ACHN (cell line): Measurements from ENCODE around the gene GRIP1.

ENCODE experiments used
- DNase-seq: peaks from one replicate; pipeline ENCODE4 v3.0.0-alpha.2; 2015
- in situ Hi-C: cut with HindIII; loops from 2 replicates; pipeline ENCODE4 v1.10.0; 2017; ENCODE audit warnings: low sequenced_read_pairs, low pct_ligation_motif_present, low pct_unique_long_range_greater_than_20kb

Gene GRIP1

DNA sequence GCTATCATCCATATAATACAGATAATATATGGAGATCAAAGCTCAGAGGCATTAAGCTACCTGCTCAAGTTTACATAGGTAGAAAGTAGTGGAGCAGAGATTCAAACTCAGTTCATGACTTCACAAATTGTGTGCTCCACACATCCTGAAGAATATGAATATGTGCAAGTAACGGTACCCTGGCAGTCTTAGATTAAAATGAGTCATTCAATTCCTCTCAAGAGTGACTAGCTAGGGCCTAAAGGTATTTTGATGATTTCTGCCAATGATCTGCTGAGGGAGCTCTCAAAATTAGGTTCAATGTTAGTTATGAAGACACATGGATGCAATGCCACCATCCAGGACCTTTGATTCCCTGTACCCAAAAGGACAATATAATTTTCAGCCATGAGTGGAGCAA lies 58.9 kb downstream of the GRIP1 start:
- DNase-seq, result no peak
- in situ Hi-C loops, result no loop called here

DNA sequence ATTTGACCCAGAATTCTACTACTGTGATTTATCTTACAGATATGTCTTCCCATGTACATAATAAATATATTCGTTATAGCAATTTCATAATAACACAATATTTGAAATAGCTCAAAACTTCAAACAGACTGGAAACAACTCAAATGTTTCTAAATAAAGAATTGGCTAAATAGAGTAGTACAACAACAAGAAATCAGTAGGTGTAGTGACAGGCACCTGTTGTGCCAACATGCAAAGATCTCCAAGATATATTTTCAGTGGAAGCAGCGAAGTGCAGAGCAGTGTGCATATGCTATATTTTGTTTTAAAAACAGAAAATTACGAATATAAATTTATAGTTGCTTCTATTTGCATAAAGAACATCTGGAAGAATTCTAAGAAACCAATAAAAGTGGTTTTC lies 60.9 kb downstream of the GRIP1 start:
- DNase-seq, result no peak
- in situ Hi-C loops, result no loop called here

DNA sequence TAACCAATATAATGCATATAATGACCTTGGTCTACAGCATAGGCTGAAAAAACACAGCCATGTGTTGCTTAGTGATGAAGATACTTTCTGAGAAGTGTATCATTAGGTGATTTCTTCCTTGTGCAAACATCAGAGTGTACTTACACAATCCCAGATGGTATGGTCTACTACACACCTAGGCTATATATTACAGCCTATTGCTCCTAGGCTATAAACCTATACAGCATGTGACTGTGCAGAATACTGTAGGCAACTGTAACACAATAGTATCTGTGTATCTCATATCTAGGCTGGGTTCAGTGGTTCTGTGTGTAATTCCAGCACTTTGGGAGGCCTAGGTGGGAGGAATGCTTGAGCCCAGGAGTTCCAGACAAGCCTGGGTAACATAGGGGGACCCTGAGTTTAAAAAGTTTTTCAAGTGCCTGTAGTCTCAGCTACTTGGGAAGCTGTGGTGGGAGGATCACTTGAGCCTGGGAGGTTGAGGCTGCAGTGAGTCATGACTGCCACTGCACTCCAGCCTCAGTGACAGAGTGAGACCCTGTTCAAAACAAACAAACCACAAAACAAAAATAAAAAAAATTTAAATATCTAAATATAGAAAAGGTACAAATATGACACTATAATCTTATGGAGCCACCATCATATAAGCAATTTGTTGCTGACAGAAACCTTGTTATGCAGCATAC lies 66.6 kb downstream of the GRIP1 start:
- no peak for DNase-seq
- in situ Hi-C loops, result no loop called here

DNA sequence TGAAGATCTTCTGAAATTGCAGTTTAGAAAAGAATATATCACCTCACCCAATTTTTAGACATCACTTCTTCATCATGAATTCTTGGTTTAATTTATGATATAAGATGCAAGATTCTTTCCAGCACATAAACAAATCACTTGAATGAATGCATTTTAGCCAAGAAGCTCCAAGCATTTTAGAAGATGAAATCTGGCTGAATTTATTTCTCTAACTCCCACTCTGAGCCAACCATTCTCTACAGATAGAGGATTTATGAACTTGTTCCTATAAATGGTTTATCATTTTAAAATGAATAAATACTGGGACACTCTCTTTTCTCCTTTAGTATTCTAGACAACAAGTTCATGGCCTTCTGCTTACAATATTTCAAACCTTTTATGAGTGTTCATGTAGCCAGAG lies 71.7 kb downstream of the GRIP1 start:
- in situ Hi-C loops, result no loop called here
- DNase-seq, result no peak

DNA sequence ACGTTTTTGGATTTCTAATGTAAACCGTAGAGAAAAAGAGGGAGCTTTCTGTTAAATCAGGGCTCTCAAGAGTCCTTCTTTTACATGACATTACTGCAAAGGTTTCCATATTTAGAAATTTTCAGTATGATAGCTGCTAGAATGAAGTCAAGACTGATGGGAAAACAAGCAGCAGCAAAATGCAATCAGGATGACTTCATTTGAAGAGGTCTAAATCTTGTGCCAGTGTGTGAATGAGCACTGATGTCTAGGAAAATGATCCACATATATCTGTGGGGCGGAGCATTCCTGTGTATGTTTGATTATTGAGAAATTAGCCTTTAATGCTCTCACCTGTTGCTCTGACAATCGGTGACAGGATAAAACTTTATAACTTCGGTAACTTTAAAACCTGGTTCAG lies 73.6 kb downstream of the GRIP1 start:
- in situ Hi-C loops, result no loop called here

DNA sequence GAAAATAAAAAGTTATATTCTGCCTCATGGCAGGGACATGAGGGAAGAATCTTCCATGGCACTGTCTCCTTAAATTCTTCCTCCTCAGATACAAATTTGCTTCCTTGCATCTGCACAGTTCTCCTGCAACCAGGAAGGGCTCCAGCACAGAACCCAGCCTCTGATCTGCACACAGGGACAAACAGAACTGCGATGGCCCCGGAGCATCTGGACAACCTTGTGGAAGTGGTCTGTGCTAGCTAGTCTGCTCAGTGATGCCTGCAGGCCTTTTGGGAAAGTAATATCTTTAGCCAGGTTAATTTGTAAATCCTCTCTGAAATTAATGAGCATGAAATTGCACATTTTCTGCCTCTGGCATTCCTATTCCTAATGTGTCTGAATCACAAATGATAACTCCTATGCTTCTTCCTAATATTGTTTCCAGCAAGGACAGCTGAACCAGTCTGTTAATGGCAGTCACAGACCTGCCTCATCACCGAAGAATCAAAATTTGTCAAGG lies 74.8 kb downstream of the GRIP1 start:
- DNase-seq, result no peak
- in situ Hi-C loops, result no loop called here

More for the DNA sequence above, 73.6 kb downstream of the GRIP1 start:
- DNase-seq, result no peak

DNA sequence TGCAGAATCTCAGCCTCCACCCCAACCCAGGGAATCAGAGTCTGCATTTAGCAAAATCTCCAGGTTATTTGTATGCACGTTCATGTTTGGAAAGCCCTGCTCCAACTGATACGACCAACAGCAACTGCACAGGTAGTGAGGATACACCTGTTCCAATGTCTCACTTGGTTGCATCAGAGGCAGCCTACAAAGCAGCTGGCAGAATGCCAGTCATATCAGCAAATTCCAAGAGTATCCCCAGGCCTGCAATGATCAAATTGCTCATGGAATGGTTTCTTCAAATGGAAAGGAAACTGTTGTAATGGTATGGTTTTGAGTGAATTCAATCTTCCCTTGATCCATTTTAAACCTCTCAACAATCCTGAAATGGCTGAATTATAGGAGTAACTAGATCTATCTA lies 75.4 kb downstream of the GRIP1 start:
- no peak for DNase-seq
- in situ Hi-C loops, result no loop called here

DNA sequence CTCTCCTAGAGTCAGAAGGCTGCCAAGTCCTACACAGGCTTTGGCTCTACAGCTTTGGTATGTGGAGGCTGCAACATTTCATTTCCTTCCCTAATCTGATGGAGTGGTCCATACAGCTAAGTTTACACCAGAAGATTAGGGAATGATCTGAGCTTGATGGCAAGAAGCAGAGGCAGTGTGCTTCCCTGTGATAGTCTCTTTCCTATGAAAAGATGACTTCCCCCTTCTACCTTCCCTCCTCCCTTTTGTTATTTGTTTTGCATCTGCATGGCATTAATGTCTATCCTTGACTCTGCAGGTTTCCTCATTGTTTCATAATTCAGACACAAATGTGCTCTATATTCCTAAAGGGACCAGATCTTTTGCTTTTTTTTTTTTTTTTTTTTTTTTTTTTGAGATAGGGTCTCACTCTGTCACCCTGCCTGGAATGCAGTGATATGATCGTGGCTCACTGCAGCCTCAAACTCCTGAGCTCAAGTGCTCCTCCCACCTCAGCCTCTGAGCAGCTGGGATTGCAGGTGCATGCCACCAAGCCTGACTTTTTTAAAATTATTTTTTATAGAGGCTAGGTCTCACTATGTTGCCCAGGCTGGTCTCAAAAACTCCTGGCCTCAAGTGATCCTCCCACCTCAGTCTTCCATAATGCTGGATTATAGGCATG lies 76.3 kb downstream of the GRIP1 start:
- no peak for DNase-seq

DNA sequence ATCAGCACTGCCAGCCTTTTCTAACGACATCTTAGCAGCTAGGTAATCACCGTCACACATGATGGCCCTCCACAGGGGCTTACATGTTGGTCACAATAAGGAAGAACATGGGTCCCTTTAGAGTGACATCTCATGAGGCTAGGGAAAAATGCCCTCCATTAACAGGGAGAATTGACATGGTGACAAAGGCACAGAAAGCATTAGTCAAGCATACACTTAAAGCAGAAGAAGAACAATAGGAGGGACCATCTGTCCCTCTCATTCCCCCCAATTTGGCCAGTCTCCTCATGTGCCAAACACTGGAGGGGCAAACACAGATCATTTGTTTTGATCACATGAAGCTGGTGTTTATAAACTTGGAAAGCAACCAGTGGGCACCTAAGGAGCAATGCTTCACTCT lies 78.0 kb downstream of the GRIP1 start:
- no peak for DNase-seq
- in situ Hi-C loops, result no loop called here

More for the DNA sequence above, 76.3 kb downstream of the GRIP1 start:
- in situ Hi-C loops, result no loop called here

DNA sequence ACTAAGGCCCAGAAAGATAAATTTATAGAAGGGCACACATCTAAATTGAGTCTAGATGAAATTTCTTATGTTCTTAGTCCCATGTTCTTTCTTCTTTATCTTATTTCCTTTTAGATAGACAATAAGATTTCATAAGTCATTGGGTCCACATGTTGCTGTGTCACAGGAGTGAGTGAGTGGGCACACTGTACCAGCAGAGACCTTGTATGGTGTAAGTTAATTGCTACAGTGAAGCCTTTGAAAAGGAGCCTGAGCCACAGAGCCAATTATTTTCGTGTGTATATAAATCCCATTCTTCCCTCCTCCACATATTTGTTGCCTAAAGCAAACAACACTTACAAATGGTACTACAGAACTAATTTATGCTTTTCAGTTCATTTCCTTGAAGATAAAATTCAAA lies 79.1 kb downstream of the GRIP1 start:
- in situ Hi-C loops, result no loop called here
- no peak for DNase-seq

DNA sequence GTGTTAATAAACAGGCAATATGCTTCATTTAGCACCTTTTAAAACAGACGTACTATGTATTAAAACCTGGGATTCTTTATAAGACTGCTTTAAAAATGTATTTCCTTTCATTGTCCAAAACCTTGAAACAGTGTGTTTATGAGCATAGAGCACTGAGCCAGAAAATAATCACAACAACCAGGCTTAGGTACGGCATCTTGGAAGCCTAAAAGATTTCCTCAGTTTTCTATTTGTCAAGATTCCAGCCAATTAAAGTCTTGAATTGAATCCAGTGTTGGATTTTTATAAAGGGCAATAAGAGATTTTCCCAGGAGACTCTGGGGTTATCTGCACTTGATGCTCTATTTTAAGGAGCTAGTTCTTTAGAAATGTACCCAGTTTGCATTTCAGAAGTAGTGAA lies 80.3 kb downstream of the GRIP1 start:
- no peak for DNase-seq
- in situ Hi-C loops, result no loop called here

DNA sequence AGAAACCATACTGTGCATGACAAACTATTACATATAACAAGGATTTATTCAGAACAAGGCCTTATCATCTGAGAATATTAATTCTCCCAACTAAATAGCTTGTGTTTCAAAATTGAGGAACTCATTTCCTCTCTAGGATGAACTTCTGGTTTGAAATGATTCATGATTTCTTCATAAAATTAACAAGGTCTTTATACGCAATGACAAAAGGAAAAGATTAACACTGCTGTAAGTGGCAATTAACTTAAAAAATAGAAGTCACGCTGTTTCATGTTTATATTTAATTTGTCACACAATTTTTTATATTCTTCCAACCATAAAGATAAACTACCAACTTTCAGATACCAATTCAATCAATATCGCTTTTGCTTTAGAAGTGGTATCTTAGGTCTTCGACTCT lies 80.8 kb downstream of the GRIP1 start:
- no peak for DNase-seq
- in situ Hi-C loops, result no loop called here

DNA sequence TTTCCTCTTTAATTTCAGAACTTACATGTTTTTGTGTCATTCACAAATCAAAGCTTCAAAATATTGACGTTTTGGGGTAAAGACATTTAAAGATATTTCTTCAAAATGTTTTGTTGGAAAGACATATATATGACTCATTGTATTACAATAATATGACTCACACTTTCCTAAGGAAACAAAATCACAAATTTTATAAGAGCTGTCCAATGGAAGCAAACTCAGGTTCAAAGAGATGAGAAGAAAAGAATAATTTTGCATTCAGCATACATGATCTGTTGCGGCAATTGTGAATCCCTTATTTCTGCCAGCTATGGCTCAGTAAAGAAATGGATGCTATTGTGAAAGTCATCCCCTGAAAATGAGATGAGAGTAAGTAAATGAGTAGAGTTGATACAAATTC lies 82.7 kb downstream of the GRIP1 start:
- peak; percentile 19 for DNase-seq
- in situ Hi-C loops, result no loop called here

DNA sequence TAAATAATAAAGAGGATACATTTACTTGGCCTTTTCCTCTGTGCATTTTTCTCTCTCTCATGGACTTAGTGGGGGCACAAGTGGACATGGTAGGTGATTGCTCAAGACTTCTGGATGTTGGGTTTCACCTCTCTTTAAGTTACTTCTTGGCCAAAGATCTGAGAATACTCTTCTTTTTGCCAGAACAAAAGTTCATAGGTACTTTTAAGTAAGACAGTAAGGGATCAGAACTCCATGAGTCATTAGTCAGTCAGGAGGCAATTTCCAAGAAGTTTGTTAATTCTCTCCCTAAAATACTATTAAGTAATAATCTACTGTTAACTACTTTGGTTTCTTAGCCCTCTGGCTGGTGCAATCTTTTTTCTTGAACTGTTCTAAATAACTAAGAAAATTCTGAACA lies 84.2 kb downstream of the GRIP1 start:
- no peak for DNase-seq

DNA sequence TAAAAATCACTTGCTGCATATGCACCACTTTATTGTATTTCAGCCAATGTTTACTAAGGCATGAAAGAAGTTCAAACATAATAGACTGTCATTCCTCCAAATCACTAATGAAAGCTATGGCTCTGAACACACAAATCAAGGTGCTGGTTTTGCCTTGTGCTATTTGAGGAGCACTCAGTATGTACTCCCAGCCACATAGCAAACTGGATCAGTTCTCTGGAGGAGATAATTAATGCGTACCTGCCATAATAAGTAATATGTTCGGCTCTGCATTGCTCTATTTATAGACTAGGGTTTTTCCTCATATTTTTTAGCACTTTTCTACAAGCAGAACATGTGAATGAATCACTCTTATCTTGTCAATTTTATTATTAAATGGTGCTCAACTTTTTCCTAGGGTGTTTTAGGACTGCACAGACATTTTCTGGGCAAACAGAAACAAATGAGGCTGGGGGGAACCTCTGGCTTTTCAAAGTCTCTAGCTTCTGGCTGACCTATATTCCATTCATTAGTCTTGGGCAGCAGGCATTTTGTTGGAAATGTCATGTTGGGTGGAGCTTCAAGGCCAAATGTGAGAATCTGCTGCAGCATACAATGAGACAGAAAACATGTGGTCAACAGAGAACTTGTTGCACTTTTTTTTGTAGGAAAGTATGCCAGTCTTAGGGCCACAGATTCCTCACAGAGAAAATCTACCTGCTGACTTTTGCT lies 88.4 kb downstream of the GRIP1 start:
- in situ Hi-C loops, result no loop called here
- no peak for DNase-seq

More for the DNA sequence above, 84.2 kb downstream of the GRIP1 start:
- in situ Hi-C loops, result no loop called here

DNA sequence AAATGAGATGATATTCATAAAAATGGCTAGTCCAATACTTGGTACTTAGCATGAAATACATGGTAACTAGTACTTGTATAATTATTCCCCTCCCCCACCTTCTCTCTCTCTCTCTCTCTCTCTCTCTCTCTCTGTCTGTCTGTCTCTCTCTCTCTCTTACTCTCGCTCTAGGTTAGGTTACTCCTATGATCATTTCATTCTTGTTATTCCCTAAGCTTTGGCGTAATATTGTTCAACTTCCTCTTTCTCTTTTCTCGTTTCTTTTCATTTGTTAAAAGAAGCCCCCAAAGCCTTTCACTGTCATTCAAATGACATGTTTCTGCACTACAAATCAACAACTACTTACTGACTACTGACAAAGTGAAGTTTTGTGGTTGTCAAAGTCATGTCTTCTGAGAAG lies 89.8 kb downstream of the GRIP1 start:
- no peak for DNase-seq
- in situ Hi-C loops, result no loop called here

DNA sequence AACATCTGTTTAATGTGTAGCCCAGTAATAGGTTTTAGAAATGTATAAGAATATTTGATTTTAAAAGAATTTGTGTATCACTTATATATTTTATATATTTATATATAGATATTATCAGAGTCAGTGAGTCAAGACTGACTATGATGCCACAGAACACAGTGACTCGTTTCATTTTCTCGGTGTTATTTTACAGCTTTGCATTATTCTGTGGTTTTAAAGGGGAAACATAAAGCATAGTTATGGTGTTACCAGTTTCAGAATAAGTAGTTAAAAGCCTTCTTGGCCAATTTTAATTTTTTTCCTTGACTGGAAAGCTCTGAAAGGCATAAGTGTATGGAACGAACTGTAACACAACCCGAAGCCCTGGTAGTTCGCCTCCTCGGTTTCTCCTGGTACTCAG lies 91.0 kb downstream of the GRIP1 start:
- in situ Hi-C loops, result no loop called here
- DNase-seq, result no peak

DNA sequence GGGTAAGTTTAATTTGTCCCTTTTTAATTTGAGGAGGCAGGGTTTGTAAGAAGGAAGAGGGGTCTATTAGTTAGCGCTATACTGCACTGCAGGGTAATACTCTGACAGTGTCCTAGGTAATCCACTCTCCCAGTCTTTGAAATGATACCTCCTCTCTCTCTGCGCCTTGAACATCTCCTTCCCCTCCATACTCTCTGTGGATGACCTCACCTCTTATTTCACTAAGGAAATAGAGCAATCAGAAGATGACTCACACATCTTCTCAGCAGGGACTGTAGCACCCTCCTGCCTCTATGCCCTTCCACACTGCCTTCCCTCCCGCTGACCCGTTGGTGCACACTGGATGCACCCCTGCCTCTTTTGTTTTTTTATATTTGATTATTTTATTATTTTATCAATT lies 94.2 kb downstream of the GRIP1 start:
- in situ Hi-C loops, result no loop called here
- DNase-seq, result peak; percentile 18

DNA sequence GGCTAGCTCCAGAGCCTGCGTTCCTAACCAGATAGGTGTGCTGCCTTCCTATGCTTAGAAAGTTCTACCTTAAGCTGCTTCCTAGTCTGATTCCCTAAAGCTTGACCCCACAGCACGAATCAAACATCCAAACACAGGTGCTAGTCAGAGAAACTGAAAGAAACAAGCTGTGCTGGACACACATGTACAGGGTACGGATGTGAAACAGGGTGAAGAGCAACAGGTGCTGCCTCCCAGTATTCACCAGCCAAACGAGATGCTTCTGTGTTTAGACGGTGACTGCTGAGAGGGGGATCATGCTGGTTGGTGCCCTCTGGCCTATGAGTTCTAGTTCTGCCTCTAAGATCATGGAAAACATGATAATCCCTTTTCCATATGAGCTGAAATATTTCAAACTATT lies 105.3 kb downstream of the GRIP1 start:
- DNase-seq, result no peak
- in situ Hi-C loops, result no loop called here

DNA sequence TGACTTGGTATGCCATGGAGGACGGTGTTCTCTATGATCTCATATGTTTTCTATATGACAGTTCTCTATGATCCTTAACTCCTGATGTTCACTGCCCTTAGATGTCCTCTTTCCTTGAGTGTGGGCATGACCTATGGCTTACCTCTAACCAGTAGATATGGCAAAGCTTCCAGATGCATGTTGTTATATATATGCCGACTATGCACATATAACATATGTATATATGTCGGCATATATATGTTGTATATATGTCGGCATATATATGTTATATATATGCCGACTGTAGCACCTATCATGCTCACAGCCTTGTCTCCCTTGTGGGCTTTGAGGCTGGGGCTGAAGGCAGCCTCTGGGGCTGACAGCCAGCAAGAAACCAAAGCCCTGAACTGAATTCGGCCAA lies 106.0 kb downstream of the GRIP1 start:
- DNase-seq, result no peak
- in situ Hi-C loops, result no loop called here
